HepG2 (cell line): ENCODE results near the gene CFAP91. TPM values are rescaled to one million over a fixed set of nuclear protein-coding genes. Genes with fewer than 3 reads are reported as not detected.
A peak's percentile ranks its signal among the peaks of the same experiment; 100 is the strongest.

ENCODE experiments used
- ATAC-seq: fragments of 200-7000 bp; cut with Tn5 transposase; 3 replicates; pipeline ENCODE4 v1.9.1; 2020; ENCODE audit warnings: mild to moderate bottlenecking, moderate library complexity
- BruUV-seq: library from RNA; stranded (reverse); fragments of 400-500 nt; replicated peaks from 2 replicates; lab custom pipeline; 2021; lab: Mats Ljungman, UMichigan
- CTCF ChIA-PET: fragments of 300-600 bp; formaldehyde crosslinking; extraction: SDS; loops from one replicate; lab custom pipeline; 2021; ENCODE audit warnings: low total read pairs, inconsistent platforms, low intra/inter-chr PET ratio; lab: Yijun Ruan, JAX
- POLR2A ChIA-PET: fragments of 350-600 bp; sonication (Branson Sonifier 250); formaldehyde crosslinking; loops from one replicate; lab custom pipeline; 2020; ENCODE audit warnings: antibody characterized with exemption, inconsistent platforms; lab: Yijun Ruan, JAX
- DNase-seq: peaks from one replicate; pipeline ENCODE4 v3.0.0-alpha.2; 2015; ENCODE audit warnings: low spot score
- FAIRE-seq: peaks from 3 replicates; lab custom pipeline; 2011; peaks lifted over from hg19 to GRCh38; lab: Jason Lieb, UNC
- H2AFZ ChIP-seq: one replicate; pipeline ENCODE4 v1.6.1; 2011; ENCODE audit warnings: low read length, inconsistent platforms
- H3K27ac ChIP-seq: fragments of 300-600 bp; 3 replicates; pipeline ENCODE4 v1.8.0; 2011; ENCODE audit warnings: mixed run types, mild to moderate bottlenecking, mixed read lengths, low read length, inconsistent platforms; ENCODE audit not compliant: insufficient read depth; ENCODE audit errors: extremely low read length
- H3K27me3 ChIP-seq, 2 experiments: fragments of 200-600 bp in 1 of 2; 2 replicates in 1 of 2; 3 replicates in 1 of 2; pipeline versions ENCODE4 v1.6.0 to v1.8.0; 2011; ENCODE audit warnings: low read length in 2 of 2, mild to moderate bottlenecking in 2 of 2, moderate library complexity in 2 of 2, inconsistent platforms in 1 of 2; ENCODE audit not compliant: insufficient read depth in 2 of 2, control insufficient read depth in 1 of 2
- H3K36me3 ChIP-seq, 2 experiments: fragments of 200-600 bp in 1 of 2; replicated peaks in 1 of 2; 2 replicates in 1 of 2; 3 replicates in 1 of 2; pipeline versions ENCODE4 v1.5.1 to v1.8.0; 2011; ENCODE audit warnings: low read length in 2 of 2, inconsistent platforms in 1 of 2; ENCODE audit not compliant: insufficient read depth in 2 of 2, control insufficient read depth in 1 of 2
- H3K4me1 ChIP-seq: 2 replicates; pipeline ENCODE4 v1.5.1; 2012; ENCODE audit warnings: low read length, inconsistent platforms; ENCODE audit not compliant: insufficient read depth
- H3K4me2 ChIP-seq: 2 replicates; pipeline ENCODE4 v1.6.0; 2011; ENCODE audit warnings: low read depth, low read length, inconsistent platforms
- H3K4me3 ChIP-seq, 3 experiments: fragments of 200-600 bp in 1 of 3; sonication (generic), shearing (Covaris generic) in 1 of 3; replicated peaks in 1 of 3; 2 replicates each; pipeline ENCODE4 v1.5.1; 2011 to 2016; ENCODE audit warnings: low read length in 3 of 3, inconsistent platforms in 2 of 3, low read depth in 2 of 3, mild to moderate bottlenecking in 2 of 3, control low read depth in 1 of 3, mixed read lengths in 1 of 3; ENCODE audit not compliant: insufficient read depth in 1 of 3
- H3K79me2 ChIP-seq: one replicate; pipeline ENCODE4 v1.6.1; 2011; ENCODE audit warnings: low read length, inconsistent platforms; ENCODE audit not compliant: insufficient read depth
- H3K9ac ChIP-seq: 2 replicates; pipeline ENCODE4 v1.6.0; 2011; ENCODE audit warnings: mild to moderate bottlenecking, low read depth, low read length, inconsistent platforms; ENCODE audit not compliant: insufficient read depth
- H3K9me3 ChIP-seq: 2 replicates; pipeline ENCODE4 v1.5.1; 2012; ENCODE audit warnings: mild to moderate bottlenecking, low read length
- H4K20me1 ChIP-seq: 2 replicates; pipeline ENCODE4 v1.6.0; 2011; ENCODE audit warnings: inconsistent platforms, mild to moderate bottlenecking, low read length, moderate library complexity; ENCODE audit not compliant: insufficient read depth
- ARHGAP35 ChIP-seq: sonication (generic); formaldehyde crosslinking; IDR thresholded peaks from 2 replicates; pipeline ENCODE4 v1.9.0; 2022; ENCODE audit warnings: mild to moderate bottlenecking, inconsistent platforms, moderate library complexity, missing genetic modification reagents, borderline replicate concordance
- BCL6 ChIP-seq: IDR thresholded peaks from 2 replicates; pipeline ENCODE4 v1.6.1; 2016; ENCODE audit warnings: missing genetic modification reagents, missing compliant biosample characterization
- CAMTA2 ChIP-seq: sonication (generic); formaldehyde crosslinking; IDR thresholded peaks from 2 replicates; pipeline ENCODE4 v1.4.0; 2020; ENCODE audit warnings: mild to moderate bottlenecking, missing genetic modification reagents, borderline replicate concordance
- FOSL2 ChIP-seq: sonication (generic); formaldehyde crosslinking; IDR thresholded peaks from 2 replicates; pipeline ENCODE4 v1.4.0; 2020; ENCODE audit warnings: missing genetic modification reagents
- FOXA3 ChIP-seq: IDR thresholded peaks from 2 replicates; pipeline ENCODE4 v1.6.1; 2016; ENCODE audit warnings: missing genetic modification reagents, missing compliant biosample characterization
- FOXP4 ChIP-seq: sonication (generic); formaldehyde crosslinking; IDR thresholded peaks from 2 replicates; pipeline ENCODE4 v1.4.0; 2020; ENCODE audit warnings: missing genetic modification reagents
- HDAC2 ChIP-seq: sonication (generic); formaldehyde crosslinking; IDR thresholded peaks from 2 replicates; pipeline ENCODE4 v1.4.0; 2020; ENCODE audit warnings: missing genetic modification reagents
- IKZF4 ChIP-seq: sonication (generic); formaldehyde crosslinking; IDR thresholded peaks from 2 replicates; pipeline ENCODE4 v1.5.1; 2020; ENCODE audit warnings: borderline replicate concordance, mild to moderate bottlenecking, low read depth, missing genetic modification reagents; ENCODE audit errors: not compliant biosample characterization
- JARID2 ChIP-seq: sonication (generic); formaldehyde crosslinking; IDR thresholded peaks from 2 replicates; pipeline ENCODE4 v1.8.1; 2023; ENCODE audit warnings: missing genetic modification reagents, inconsistent platforms; ENCODE audit not compliant: insufficient replicate concordance
- KAT8 ChIP-seq: IDR thresholded peaks from 2 replicates; pipeline ENCODE4 v1.6.1; 2016; ENCODE audit warnings: missing genetic modification reagents, missing compliant biosample characterization
- MED1 ChIP-seq: sonication (generic); formaldehyde crosslinking; IDR thresholded peaks from 2 replicates; pipeline ENCODE4 v1.4.0; 2020; ENCODE audit warnings: missing genetic modification reagents
- RARA ChIP-seq: IDR thresholded peaks from 2 replicates; pipeline ENCODE4 v1.6.1; 2016; ENCODE audit warnings: missing genetic modification reagents, missing compliant biosample characterization
- SAP130 ChIP-seq: IDR thresholded peaks from 2 replicates; pipeline ENCODE4 v1.6.1; 2016; ENCODE audit warnings: low read depth
- STAG1 ChIP-seq: sonication (generic); formaldehyde crosslinking; IDR thresholded peaks from 2 replicates; pipeline ENCODE4 v1.4.0; 2020; ENCODE audit warnings: missing genetic modification reagents
- TEAD3 ChIP-seq: optimal IDR thresholded peaks from 2 replicates; pipeline ENCODE3; 2016; ENCODE audit warnings: borderline replicate concordance
- TSC22D2 ChIP-seq: sonication (generic); formaldehyde crosslinking; IDR thresholded peaks from 2 replicates; pipeline ENCODE4 v1.5.1; 2020; ENCODE audit warnings: missing genetic modification reagents, mild to moderate bottlenecking, borderline replicate concordance
- ZEB1 ChIP-seq: IDR thresholded peaks from 2 replicates; pipeline ENCODE4 v1.6.1; 2012; ENCODE audit warnings: mild to moderate bottlenecking, low read depth, inconsistent platforms; ENCODE audit not compliant: insufficient replicate concordance
- ZNF256 ChIP-seq: sonication (generic); formaldehyde crosslinking; conservative IDR thresholded peaks from 2 replicates; pipeline ENCODE4 v1.4.0; 2020; ENCODE audit warnings: missing genetic modification reagents
- WGBS: methylation state at CpG from one replicate; pipeline ENCODE4 v1.1.6; 2017; ENCODE audit warnings: low lambda C conversion rate; 5-methylcytosine and 5-hydroxymethylcytosine counted together
- in situ Hi-C: cut with HindIII; loops from 2 replicates; pipeline ENCODE4 v1.10.0; 2017; ENCODE audit warnings: low pct_unique_long_range_greater_than_20kb; ENCODE audit not compliant: extremely low pct_ligation_motif_present
- intact Hi-C: fragments of 100-400 bp; cut with micrococcal nuclease; formaldehyde crosslinking; loops from one replicate; pipeline ENCODE4 v1.10.0; 2022; ENCODE audit not compliant: unreplicated experiment
- polyA plus RNA-seq, 8 experiments: library from polyadenylated mRNA; depleted of rRNA in 3 of 8; stranded (reverse) in 7 of 8; unstranded in 1 of 8; fragments of >200 nt; fragmentation: Illumina TruSeq in 4 of 8; extraction: Trizol in 4 of 8; gene quantifications; 2 replicates each; pipeline versions ENCODE4 v1.2.1 to v1.2.3, GENCODE V29; 2011 to 2016; ENCODE audit warnings: low read depth in 4 of 8, missing spikeins in 1 of 8, mixed read lengths in 1 of 8; ENCODE audit not compliant: insufficient read depth in 1 of 8
- total RNA-seq, 5 experiments: library from RNA; depleted of rRNA; stranded (reverse); fragments of >200 nt; fragmentation: Illumina TruSeq; extraction: Trizol; gene quantifications; 2 replicates each; pipeline ENCODE4 v1.2.3, GENCODE V29; 2016; ENCODE audit warnings: low read depth in 1 of 5
- TF ChIP-seq, protein P1 (sequence below): sonication (generic); formaldehyde crosslinking; conservative IDR thresholded peaks from 2 replicates; pipeline ENCODE4 v1.4.0; 2020; ENCODE audit warnings: mild to moderate bottlenecking, missing genetic modification reagents, moderate library complexity

CFAP91 gene
- total and polyA plus RNA-seq, 2 of the 13 experiments (the other 11 are each of a cell fraction or from before 2014, with no cell fraction given): not detected

DNA sequence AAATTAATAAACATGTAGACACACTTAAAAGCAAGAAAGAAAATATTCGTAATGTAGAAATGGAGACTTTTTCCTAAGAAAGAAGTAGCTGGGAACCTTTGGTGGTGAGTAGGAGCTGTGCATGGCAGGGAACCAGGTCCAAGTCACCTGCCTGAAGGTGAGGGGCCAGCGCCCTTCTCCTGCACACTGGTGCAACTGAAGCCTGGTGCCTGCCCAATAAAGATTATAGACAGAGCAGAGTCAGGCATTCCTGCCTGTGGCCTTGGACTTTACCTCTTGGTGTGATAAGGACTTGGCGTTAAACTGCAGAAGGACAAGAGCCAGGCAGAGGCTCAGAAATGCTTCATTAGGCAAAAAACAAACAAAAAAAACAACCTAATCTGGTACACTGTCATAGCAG, 14.2 kb downstream of the CFAP91 start:
- DNase-seq: peak; percentile 80
- Histone ChIP-seq H3K4me3 (no peak overlapping the region), H3K79me2 (no peaks in the 10 kb centered on the region), H2AFZ (no peak overlapping the region), H4K20me1 (no peaks in the 10 kb centered on the region), H3K27ac (no peak overlapping the region), H3K4me1 (peaks cover 23% of the 10 kb centered on the region), H3K9ac (no peak overlapping the region), H3K4me2 (peak overlapping the region; percentile 42; the same call in 1 of the 2 replicates), H3K27me3 (no peaks in the 10 kb centered on the region; a peak in 1 of 5 replicates), H3K36me3 (no peaks in the 10 kb centered on the region), H3K9me3 (no peaks in the 10 kb centered on the region)
- intact Hi-C loops: loop anchor here (5.0 kb wide), 1 partner anchor 105 kb away; no protein-coding TSS in a partner anchor
- no TSS peak for BruUV-seq
- ATAC-seq: peak; percentile 98
- 12% methylated on average over 3 of the region's 3 CpGs for WGBS
- ChIA-PET POLR2A (no interaction called here), CTCF (no interaction called here)
- in situ Hi-C loops: no loop called here
- peak; percentile 36 for FAIRE-seq
- 0 out of 2 replicates have a peak, but pooled peaks have one; percentile 4 for TF ChIP-seq STAG1 (CRISPR knock-in tag)
- TF ChIP-seq TEAD3 (CRISPR knock-in tag): peak; percentile 82
- TF ChIP-seq SAP130 (CRISPR knock-in tag): peak; percentile 14; the same call in 1 of the 2 replicates
- peak; percentile 19; the same call in 1 of the 2 replicates for TF ChIP-seq MED1 (CRISPR knock-in tag)
- peak; percentile 43; the same call in 1 of the 2 replicates for TF ChIP-seq BCL6 (CRISPR knock-in tag)
- TF ChIP-seq RARA (CRISPR knock-in tag): 0 out of 2 replicates have a peak, but pooled peaks have one; percentile 46
- no peak for TF ChIP-seq CAMTA2 (CRISPR knock-in tag)
- no peak for TF ChIP-seq ARHGAP35 (CRISPR knock-in tag)
- peak; percentile 86 for TF ChIP-seq ZEB1
- TF ChIP-seq, protein P1, sequence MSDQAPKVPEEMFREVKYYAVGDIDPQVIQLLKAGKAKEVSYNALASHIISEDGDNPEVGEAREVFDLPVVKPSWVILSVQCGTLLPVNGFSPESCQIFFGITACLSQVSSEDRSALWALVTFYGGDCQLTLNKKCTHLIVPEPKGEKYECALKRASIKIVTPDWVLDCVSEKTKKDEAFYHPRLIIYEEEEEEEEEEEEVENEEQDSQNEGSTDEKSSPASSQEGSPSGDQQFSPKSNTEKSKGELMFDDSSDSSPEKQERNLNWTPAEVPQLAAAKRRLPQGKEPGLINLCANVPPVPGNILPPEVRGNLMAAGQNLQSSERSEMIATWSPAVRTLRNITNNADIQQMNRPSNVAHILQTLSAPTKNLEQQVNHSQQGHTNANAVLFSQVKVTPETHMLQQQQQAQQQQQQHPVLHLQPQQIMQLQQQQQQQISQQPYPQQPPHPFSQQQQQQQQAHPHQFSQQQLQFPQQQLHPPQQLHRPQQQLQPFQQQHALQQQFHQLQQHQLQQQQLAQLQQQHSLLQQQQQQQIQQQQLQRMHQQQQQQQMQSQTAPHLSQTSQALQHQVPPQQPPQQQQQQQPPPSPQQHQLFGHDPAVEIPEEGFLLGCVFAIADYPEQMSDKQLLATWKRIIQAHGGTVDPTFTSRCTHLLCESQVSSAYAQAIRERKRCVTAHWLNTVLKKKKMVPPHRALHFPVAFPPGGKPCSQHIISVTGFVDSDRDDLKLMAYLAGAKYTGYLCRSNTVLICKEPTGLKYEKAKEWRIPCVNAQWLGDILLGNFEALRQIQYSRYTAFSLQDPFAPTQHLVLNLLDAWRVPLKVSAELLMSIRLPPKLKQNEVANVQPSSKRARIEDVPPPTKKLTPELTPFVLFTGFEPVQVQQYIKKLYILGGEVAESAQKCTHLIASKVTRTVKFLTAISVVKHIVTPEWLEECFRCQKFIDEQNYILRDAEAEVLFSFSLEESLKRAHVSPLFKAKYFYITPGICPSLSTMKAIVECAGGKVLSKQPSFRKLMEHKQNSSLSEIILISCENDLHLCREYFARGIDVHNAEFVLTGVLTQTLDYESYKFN (CRISPR knock-in tag): peak; percentile 66
- TF ChIP-seq IKZF4 (CRISPR knock-in tag): no peak
- TF ChIP-seq FOXA3 (CRISPR knock-in tag): peak; percentile 41; the same call in 1 of the 2 replicates
- TF ChIP-seq TSC22D2 (CRISPR knock-in tag): peak; percentile 44; the same call in 1 of the 2 replicates
- TF ChIP-seq ZNF256: no peak
- peak; percentile 51; the same call in 1 of the 2 replicates for TF ChIP-seq HDAC2 (CRISPR knock-in tag)
- peak; percentile 66 for TF ChIP-seq FOXP4 (CRISPR knock-in tag)
- TF ChIP-seq KAT8: no peak
- 0 out of 2 replicates have a peak, but pooled peaks have one; percentile 36 for TF ChIP-seq FOSL2
- TF ChIP-seq JARID2 (CRISPR knock-in tag): no peak
